Measurements from ENCODE around the gene TRPM3. TPM values are rescaled to one million over a fixed set of nuclear protein-coding genes. Genes with fewer than 3 reads are reported as not detected.

The TRPM3 gene
- total RNA-seq, 2 experiments from 2014 or later, result not detected

GRCh38 chr9:70561786-70562395 is 559.5 kb downstream of the TRPM3 start:
- Histone ChIP-seq H3K27me3 (ENCODE audit: control insufficient read depth in 1 of 2, insufficient read depth in 2 of 2, low read length in 2 of 2) (no peaks in the 10 kb centered on the region), H3K36me3 (ENCODE audit: insufficient read depth, low read length) (no peaks in the 10 kb centered on the region), H3K4me3 (ENCODE audit: low read length) (no peak overlapping the region), H3K9me3 (ENCODE audit: control insufficient read depth in 1 of 2, insufficient read depth in 1 of 2, low read length in 2 of 2) (no peaks in the 10 kb centered on the region), H3K4me1 (ENCODE audit: insufficient read depth, low read length) (peaks cover 30% of the 10 kb centered on the region), H3K27ac (ENCODE audit: low read depth in 1 of 2, low read length in 2 of 2) (no peak overlapping the region)
- intact Hi-C loops (cut with DNase I, micrococcal nuclease), result loop anchor here (2.0 to 10.0 kb wide), 4 partner anchors 40 to 307 kb away; partner anchors contain the start of gene SMC5 (in 1 of the 2)
- Mint-ChIP-seq H3K36me3 (ENCODE audit: low read depth) (no peaks in the 10 kb centered on the region), H3K27ac (peak overlapping the region; percentile 86), H3K9me3 (no peaks in the 10 kb centered on the region), H3K4me3 (no peak overlapping the region), H3K27me3 (no peaks in the 10 kb centered on the region), H3K4me1 (ENCODE audit: low read depth) (peaks cover 49% of the 10 kb centered on the region)
- ATAC-seq (ENCODE audit: poor library complexity) (no peak), DNase-seq (no peak)
- POLR2A ChIA-PET, result interaction anchor here (0.9 to 5.9 kb wide), 3 partner anchors 142 to 151 kb away, joined by 4 to 61 read pairs (median 19); partner anchors contain the start of gene KLF9
- no peak for TF ChIP-seq CTCF (IDR thresholded peaks at IDR 0.05)
- CTCF ChIA-PET, result no interaction called here

GRCh38 chr9:70561111-70561510 is 560.3 kb downstream of the TRPM3 start:
- ATAC-seq (ENCODE audit: poor library complexity), result no peak
- Histone ChIP-seq H3K27me3 (ENCODE audit: control insufficient read depth in 1 of 2, insufficient read depth in 2 of 2, low read length in 2 of 2) (no peaks in the 10 kb centered on the region), H3K9me3 (ENCODE audit: control insufficient read depth in 1 of 2, insufficient read depth in 1 of 2, low read length in 2 of 2) (no peaks in the 10 kb centered on the region), H3K27ac (ENCODE audit: low read depth in 1 of 2, low read length in 2 of 2) (no peak overlapping the region), H3K4me1 (ENCODE audit: insufficient read depth, low read length) (peaks cover 29% of the 10 kb centered on the region), H3K4me3 (ENCODE audit: low read length) (no peak overlapping the region), H3K36me3 (ENCODE audit: insufficient read depth, low read length) (no peaks in the 10 kb centered on the region)
- POLR2A ChIA-PET, result interaction anchor here (5.9 kb wide), 1 partner anchor 141 kb away, joined by 61 read pairs; no protein-coding TSS in a partner anchor
- Mint-ChIP-seq H3K4me3 (no peak overlapping the region), H3K4me1 (ENCODE audit: low read depth) (peaks cover 42% of the 10 kb centered on the region), H3K27me3 (no peaks in the 10 kb centered on the region), H3K27ac (peak overlapping the region; percentile 9), H3K36me3 (ENCODE audit: low read depth) (no peaks in the 10 kb centered on the region), H3K9me3 (no peaks in the 10 kb centered on the region)
- no peak for DNase-seq
- TF ChIP-seq CTCF (IDR thresholded peaks at IDR 0.05), result no peak
- CTCF ChIA-PET, result interaction anchor here (1.7 kb wide), 1 partner anchor 14 kb away, joined by 3 read pairs; no protein-coding TSS in a partner anchor
- intact Hi-C loops (cut with DNase I, micrococcal nuclease), result loop anchor here (5.0 to 10.0 kb wide), 3 partner anchors 41 to 306 kb away; partner anchors contain the start of gene SMC5 (in 1 of the 2)

GRCh38 chr9:70559102-70559501 is 562.3 kb downstream of the TRPM3 start:
- no peak for ATAC-seq (ENCODE audit: poor library complexity)
- DNase-seq, result no peak
- peaks cover 13% of the 10 kb centered on the region for H3K4me1 ChIP-seq (ENCODE audit: insufficient read depth, low read length)
- Mint-ChIP-seq H3K27me3 (no peaks in the 10 kb centered on the region), H3K9me3 (no peaks in the 10 kb centered on the region), H3K4me3 (no peak overlapping the region), H3K27ac (no peak overlapping the region), H3K4me1 (ENCODE audit: low read depth) (peaks cover 26% of the 10 kb centered on the region), H3K36me3 (ENCODE audit: low read depth) (no peaks in the 10 kb centered on the region)
- H3K27me3 ChIP-seq (ENCODE audit: control insufficient read depth in 1 of 2, insufficient read depth in 2 of 2, low read length in 2 of 2), result no peaks in the 10 kb centered on the region
- H3K9me3 ChIP-seq (ENCODE audit: control insufficient read depth in 1 of 2, insufficient read depth in 1 of 2, low read length in 2 of 2), result no peaks in the 10 kb centered on the region
- H3K27ac ChIP-seq (ENCODE audit: low read depth in 1 of 2, low read length in 2 of 2), result no peak overlapping the region
- ChIA-PET CTCF (no interaction called here), POLR2A (interaction anchor here (1.2 kb wide), 1 partner anchor 138 kb away, joined by 3 read pairs; no protein-coding TSS in a partner anchor)
- intact Hi-C loops (cut with DNase I, micrococcal nuclease), result no loop called here
- no peak overlapping the region for H3K4me3 ChIP-seq (ENCODE audit: low read length)
- no peaks in the 10 kb centered on the region for H3K36me3 ChIP-seq (ENCODE audit: insufficient read depth, low read length)
- no peak for TF ChIP-seq CTCF (IDR thresholded peaks at IDR 0.05)

Data from CD4-positive, alpha-beta T cell (primary cell).